ENCODE measurements around the gene SCPEP1.

SCPEP1 gene

DNA sequence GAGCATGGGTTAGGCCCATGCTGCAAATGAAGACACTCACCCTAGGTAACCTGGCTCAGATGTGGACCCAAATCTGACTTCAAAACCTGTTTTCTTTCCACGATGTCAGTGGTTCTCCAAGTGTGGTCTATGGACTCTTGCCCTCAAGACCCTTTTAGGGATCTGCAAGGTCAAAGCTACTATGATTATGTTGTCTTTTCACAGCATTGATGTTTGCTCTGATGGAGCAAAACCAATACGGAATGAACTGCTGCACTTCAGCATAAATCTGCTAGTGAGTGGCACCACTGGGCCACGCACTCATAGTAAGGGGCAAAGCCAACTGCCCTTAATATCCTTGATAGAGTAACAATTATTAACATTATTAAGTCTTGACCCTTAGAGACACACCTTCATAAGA is 42.5 kb upstream of the SCPEP1 start:
- TF ChIP-seq, protein P1, sequence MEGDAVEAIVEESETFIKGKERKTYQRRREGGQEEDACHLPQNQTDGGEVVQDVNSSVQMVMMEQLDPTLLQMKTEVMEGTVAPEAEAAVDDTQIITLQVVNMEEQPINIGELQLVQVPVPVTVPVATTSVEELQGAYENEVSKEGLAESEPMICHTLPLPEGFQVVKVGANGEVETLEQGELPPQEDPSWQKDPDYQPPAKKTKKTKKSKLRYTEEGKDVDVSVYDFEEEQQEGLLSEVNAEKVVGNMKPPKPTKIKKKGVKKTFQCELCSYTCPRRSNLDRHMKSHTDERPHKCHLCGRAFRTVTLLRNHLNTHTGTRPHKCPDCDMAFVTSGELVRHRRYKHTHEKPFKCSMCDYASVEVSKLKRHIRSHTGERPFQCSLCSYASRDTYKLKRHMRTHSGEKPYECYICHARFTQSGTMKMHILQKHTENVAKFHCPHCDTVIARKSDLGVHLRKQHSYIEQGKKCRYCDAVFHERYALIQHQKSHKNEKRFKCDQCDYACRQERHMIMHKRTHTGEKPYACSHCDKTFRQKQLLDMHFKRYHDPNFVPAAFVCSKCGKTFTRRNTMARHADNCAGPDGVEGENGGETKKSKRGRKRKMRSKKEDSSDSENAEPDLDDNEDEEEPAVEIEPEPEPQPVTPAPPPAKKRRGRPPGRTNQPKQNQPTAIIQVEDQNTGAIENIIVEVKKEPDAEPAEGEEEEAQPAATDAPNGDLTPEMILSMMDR (IDR thresholded peaks at IDR 0.05), result no peak

DNA sequence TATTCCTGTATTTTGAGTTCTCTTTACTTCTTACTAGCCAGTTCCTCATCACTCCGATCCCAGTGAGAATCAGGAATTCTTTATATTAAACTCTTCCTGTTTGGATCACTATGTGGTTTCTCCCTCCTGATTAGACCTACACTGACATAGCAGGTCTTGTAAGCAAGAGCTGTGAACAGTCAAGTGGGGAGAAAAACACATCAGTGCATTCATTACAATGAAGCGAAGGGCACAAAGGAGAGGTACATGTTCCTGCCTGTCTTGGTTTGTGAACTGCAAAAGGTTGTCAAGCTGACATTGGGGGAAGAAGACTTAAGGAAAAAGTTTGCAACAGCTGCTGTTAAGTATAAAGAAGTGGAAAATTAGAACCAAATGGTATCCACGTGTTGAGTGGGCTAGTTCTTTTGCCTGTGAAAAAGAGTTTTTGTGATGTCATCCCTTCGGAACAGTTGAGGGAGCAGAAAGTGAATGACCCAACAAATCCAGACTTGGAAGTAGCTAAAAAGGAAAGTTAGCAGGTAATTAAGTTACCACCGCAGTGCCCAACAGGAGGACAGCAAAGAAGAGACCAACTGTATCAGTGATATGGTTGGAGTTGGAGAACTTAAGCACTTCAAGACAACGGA is 41.1 kb upstream of the SCPEP1 start:
- TF ChIP-seq, protein P1 (IDR thresholded peaks at IDR 0.05), result no peak

DNA sequence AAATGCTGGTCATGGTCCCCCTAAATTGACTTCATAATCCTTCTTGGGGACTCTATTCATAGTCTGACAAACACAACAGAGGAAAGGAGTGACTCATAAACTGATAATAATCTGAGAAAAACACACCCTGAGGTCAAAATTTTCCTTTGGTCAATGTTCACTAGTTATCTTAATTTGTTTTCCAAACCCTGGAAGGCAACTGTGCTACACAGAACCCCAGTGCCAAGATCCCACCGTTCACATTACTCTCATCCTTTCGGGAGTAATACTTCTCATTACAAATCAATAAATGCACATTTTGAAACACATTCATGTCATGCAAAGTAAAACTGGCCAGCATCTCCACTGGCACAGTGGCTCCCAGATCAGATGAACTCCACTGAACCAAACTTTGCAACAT is 40.2 kb upstream of the SCPEP1 start:
- TF ChIP-seq, protein P1 (IDR thresholded peaks at IDR 0.05), result no peak

DNA sequence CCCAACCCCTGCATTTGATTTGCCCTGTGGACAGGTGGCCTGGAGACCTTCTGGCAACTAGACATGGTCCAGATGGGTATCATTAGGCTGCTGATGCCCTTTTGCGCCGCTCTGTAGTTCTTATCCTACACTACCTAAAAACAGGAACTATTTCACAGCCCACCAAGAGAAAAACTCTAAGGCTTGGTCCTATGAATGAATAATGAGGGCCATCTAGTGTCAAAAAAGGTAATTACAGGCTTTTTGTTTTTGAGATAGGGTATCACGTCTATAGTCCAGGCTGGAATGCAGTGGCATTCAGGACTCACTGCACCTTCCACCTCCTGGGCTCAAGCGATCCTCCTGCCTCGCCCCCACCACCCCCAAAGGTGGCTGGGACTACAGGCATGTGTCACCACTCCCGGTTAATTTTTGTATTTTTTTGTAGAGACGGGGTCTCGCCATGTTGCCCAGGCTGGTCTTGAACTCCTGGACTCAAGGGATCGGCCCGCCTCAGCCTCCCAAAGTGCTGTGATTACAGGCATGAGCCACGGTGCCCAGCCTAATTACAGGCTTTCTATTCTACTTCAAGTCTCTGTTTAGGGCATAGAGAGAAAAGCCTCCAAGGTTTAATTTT is 38.0 kb upstream of the SCPEP1 start:
- TF ChIP-seq, protein P1 (IDR thresholded peaks at IDR 0.05), result peak; percentile 60

DNA sequence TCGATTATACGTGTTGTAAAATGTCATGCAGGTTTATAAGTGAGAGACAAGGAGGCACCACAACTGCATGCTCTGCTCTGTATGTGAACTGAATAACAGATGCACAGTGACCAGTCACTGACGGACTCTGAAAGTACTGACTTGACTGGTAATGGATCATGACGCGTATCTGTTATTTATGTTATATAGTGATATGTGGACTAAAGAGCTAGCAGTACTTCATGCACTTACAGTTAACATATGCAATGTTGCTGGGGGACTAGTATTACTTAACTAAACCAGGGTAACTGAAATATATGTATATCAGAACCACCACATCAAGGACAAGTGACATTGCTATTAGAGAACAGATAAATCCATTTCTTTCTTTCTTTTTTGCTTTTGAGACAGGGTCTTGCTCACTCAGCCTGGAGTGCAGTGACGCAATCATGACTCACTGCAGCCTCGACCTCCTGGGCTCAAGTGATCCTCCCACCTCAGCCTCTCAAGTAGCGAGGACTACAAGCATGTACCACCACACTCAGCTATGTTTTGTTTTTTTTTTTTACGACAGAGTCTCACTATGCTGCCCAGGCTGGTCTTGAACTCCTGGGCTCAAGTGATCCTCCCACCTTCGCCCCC is 34.3 kb upstream of the SCPEP1 start:
- TF ChIP-seq, protein P1 (IDR thresholded peaks at IDR 0.05), result no peak

DNA sequence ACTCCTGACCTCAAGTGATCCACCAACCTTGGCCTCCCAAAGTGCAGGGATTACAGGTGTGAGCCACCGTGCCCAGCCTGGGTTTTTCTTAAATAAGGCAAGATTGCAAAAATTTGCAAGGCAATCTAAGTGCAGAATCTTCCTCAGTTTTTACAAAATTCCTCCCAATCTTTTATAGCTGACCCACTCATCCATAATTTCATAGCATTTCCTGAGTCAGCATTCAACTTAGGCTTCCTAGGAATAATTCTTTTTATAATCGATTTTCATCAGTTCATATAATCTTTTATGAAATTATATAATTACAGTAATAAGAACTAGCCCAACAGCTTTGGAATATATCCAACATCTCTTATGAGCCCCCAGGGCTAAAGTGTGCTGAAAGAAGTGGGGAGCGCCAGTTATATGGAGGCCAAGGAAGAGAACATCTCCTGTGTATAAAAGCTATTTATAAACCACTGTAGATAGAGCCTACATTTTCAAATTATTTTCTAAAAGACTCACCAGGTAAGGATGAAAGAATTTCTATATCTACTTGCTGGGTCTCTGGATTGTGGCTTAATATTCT is 31.9 kb upstream of the SCPEP1 start:
- TF ChIP-seq, protein P1 (IDR thresholded peaks at IDR 0.05), result no peak

DNA sequence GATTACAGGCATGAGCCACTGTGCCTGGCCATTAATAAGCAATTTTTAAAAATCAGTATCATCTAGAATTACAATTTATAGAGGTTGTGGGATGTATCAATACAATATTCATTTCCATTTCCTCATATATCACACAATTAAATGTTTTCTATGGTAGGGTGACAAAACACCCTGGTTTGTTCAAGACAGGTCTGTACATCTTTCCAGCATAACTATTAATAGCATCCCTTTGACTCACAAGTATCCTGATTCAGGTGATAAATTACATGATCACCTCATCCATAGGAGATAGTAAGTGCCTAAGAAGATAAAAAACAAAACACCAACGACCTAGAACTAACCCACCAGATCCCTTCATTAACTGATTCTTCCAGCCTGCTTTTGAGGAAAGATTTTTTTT is 30.2 kb upstream of the SCPEP1 start:
- TF ChIP-seq, protein P1 (IDR thresholded peaks at IDR 0.05), result no peak
